AG04449 (cell line): ENCODE results near the gene TTR.

Source experiments
- CTCF ChIA-PET: fragments of 350-600 bp; formaldehyde crosslinking; extraction: SDS; loops from one replicate; lab custom pipeline; 2021; ENCODE audit warnings: antibody characterized with exemption; lab: Yijun Ruan, JAX
- POLR2A ChIA-PET: fragments of 400-600, 350-600 bp; formaldehyde crosslinking; extraction: SDS; loops from one replicate; lab custom pipeline; 2020; ENCODE audit warnings: antibody characterized with exemption, inconsistent platforms; lab: Yijun Ruan, JAX
- DNase-seq: peaks from one replicate; pipeline ENCODE4 v3.0.0-alpha.2; 2010; ENCODE audit warnings: low read depth, low spot score
- H3K4me3 ChIP-seq: 2 replicates; pipeline ENCODE4 v1.5.1; 2011; ENCODE audit warnings: low read depth, mild to moderate bottlenecking, control low read depth, low read length
- TF ChIP-seq, protein P1 (sequence below): IDR thresholded peaks from one replicate; pipeline ENCODE4 v1.5.1; 2011; ENCODE audit warnings: mild to moderate bottlenecking, moderate library complexity, low read length, control low read depth, inconsistent platforms; ENCODE audit not compliant: insufficient read depth; ENCODE audit errors: missing control alignments

Gene TTR

DNA sequence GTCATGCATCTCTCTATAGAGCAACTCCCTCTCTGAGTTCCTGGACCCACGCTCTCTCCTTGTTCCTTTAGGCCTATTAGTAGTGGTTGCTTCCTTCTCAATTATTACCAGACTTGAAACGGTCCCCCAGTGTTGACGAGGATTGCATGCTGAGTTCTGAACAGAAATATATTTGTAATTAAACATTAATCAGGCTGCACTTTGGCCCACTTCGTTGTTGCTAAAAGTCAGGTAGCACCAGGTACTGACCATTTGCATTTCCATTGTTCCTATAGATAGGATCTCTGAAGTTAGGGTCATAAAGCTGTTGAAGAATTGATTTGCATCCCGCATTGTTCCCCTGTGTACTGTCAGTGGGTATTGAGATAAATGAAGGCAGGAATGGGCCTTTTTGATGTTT, 36.9 kb upstream of the TTR start:
- CTCF ChIA-PET, result interaction anchor here (0.8 to 2.2 kb wide), 2 partner anchors 14 to 168 kb away, joined by 3 to 8 read pairs; no protein-coding TSS in a partner anchor
- DNase-seq, result no peak
- H3K4me3 ChIP-seq, result no peak overlapping the region
- POLR2A ChIA-PET, result no interaction called here
- TF ChIP-seq, protein P1, sequence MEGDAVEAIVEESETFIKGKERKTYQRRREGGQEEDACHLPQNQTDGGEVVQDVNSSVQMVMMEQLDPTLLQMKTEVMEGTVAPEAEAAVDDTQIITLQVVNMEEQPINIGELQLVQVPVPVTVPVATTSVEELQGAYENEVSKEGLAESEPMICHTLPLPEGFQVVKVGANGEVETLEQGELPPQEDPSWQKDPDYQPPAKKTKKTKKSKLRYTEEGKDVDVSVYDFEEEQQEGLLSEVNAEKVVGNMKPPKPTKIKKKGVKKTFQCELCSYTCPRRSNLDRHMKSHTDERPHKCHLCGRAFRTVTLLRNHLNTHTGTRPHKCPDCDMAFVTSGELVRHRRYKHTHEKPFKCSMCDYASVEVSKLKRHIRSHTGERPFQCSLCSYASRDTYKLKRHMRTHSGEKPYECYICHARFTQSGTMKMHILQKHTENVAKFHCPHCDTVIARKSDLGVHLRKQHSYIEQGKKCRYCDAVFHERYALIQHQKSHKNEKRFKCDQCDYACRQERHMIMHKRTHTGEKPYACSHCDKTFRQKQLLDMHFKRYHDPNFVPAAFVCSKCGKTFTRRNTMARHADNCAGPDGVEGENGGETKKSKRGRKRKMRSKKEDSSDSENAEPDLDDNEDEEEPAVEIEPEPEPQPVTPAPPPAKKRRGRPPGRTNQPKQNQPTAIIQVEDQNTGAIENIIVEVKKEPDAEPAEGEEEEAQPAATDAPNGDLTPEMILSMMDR, result no peak

DNA sequence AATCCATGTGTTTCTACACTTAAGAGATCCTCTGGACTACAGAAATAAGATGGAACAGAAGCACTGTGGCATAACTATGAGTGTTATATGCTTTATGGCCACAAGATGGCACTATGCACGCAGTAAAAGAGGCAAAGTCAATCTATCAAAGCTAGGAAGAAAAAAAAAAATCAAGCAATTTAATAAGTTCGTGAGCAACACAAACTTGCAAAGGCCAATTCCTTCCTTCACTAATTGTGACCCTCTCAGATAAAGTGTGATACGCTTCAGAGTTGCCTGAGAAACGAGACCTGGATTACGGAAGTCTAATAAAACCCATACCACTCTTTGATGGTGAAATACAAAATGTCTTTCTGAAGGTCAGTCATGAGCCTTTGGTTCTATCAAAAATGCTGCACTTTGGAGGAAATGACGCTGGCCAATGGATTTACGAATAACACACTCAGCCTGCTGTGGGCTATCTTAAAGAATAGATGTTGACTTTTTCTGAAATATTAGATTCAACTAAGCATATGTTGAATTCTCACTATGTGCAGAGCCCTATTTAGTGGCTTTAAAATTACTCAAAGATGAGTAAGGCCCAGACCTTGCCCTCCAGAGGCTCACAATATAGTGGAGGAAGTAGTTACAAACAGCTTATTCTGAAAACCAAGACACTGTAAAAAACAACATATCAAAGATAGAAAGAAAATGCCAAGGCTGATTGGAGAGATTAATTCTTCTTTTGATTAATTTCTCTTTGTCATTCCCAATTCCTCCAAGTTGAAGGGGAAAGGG, 35.5 kb upstream of the TTR start:
- DNase-seq, result peak; percentile 14
- ChIA-PET POLR2A (no interaction called here), CTCF (interaction anchor here (0.8 to 2.9 kb wide), 6 partner anchors 8 to 421 kb away, joined by 4 to 21 read pairs (median 6); no protein-coding TSS in a partner anchor)
- TF ChIP-seq, protein P1, result peak; percentile 54
- no peak overlapping the region for H3K4me3 ChIP-seq

DNA sequence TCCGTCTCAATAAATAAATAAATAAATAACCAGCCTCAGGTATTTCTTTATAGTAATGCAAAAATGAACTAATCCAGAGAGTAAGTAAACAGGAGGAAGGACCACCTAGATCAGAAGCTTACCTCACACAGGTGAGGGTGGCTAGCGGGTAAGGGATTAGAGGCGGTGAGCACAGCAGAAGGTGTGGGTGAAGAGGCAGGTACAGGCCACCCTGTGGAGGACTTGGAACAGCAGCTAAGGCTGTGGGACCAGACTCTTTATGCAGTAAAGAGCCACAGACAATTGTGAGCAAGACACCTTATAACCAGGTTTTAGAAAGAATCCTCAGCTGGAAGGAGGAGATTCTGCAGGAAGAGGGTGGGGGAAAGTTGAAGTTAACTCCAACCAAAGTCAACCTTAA, 34.2 kb upstream of the TTR start:
- ChIA-PET CTCF (interaction anchor here (2.0 to 2.9 kb wide), 3 partner anchors 165 to 419 kb away, joined by 6 to 21 read pairs (median 15); no protein-coding TSS in a partner anchor), POLR2A (no interaction called here)
- TF ChIP-seq, protein P1, result no peak
- no peak overlapping the region for H3K4me3 ChIP-seq
- DNase-seq, result no peak

DNA sequence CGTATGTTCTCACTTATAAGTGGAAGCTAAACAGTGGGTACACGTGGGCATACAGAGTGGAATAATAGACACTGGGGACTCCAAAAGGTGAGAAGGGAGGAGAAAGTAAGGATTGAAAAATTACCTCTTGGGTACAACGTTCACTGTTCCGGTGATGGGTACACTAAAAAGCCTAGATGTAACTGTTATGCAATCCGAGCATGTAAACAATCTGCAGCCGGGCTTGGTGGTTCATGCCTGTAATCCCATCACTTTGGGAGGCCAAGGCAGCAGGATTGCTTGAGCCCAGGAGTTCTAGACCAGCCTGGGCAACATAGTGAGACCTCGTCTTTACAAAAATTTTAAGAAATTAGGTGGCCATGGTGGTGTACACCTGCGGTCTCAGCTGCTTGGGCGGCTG, 33.1 kb upstream of the TTR start:
- TF ChIP-seq, protein P1, result no peak
- ChIA-PET POLR2A (no interaction called here), CTCF (no interaction called here)
- DNase-seq, result no peak
- no peak overlapping the region for H3K4me3 ChIP-seq

DNA sequence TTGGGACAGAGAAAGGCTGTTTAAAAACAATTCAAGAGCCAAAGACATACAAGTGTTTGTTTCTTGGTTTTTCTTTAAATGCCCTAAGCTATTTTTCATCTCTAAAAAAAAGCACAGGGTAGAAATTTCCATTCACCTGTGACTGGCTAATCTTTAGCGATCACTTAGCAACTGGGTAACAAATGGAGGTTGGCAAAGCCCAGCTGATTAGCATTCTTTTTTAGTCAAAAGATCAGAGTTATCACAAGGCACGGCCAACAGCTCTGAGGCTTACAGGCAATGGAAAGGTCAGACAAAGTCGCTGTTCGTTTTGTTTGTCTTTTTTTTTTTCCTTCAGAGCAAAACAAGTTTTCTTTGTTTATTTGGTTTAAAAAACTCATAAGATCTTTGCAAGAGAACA, 29.0 kb upstream of the TTR start:
- POLR2A ChIA-PET, result no interaction called here
- CTCF ChIA-PET, result interaction anchor here (1.2 kb wide), 1 partner anchor 25 kb away, joined by 3 read pairs; no protein-coding TSS in a partner anchor
- no peak overlapping the region for H3K4me3 ChIP-seq
- DNase-seq, result no peak
- TF ChIP-seq, protein P1, result no peak

DNA sequence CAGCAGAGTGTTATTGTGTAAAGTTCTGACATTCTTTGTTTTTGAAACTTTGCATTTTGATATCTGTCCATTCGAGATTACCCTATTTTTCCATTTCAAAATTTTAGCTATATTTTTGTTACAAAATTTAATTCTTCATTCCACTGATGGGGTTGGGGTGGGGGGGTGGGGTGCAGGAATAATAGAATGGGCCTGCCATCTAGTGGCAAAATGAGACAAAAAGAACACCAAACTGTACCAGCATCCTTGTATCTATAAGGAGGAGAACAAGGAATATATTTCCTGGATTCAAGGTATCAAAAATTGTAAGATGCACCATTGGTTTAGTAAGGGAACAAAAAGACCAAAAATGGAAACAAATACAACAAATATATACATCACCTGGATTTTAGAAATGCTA, 27.9 kb upstream of the TTR start:
- TF ChIP-seq, protein P1, result no peak
- POLR2A ChIA-PET, result no interaction called here
- CTCF ChIA-PET, result no interaction called here
- no peak overlapping the region for H3K4me3 ChIP-seq
- DNase-seq, result no peak
